Measurements from ENCODE around the gene HIVEP3. TPM values are rescaled to one million over a fixed set of nuclear protein-coding genes. Genes with fewer than 3 reads are reported as not detected.

Gene HIVEP3
- total RNA-seq, 2 donors from 2014 or later, result 0.13 to 0.99 TPM

GRCh38 chr1:41463516-41463915 lies 455.2 kb downstream of the HIVEP3 start:
- Histone ChIP-seq H3K9ac (ENCODE audit: extremely low read depth, low read length, poor library complexity, severe bottlenecking) (no peak overlapping the region), H3K4me3 (ENCODE audit: low read length) (no peak overlapping the region), H3K27ac (ENCODE audit: low read depth, low read length) (no peak overlapping the region), H3K9me3 (ENCODE audit: control insufficient read depth, low read length) (no peaks in the 10 kb centered on the region), H3K4me1 (ENCODE audit: control insufficient read depth, insufficient read depth, low read length) (peaks cover 3% of the 10 kb centered on the region), H3K27me3 (ENCODE audit: control insufficient read depth, insufficient read depth, low read length, poor library complexity, severe bottlenecking) (no peaks in the 10 kb centered on the region), H3K36me3 (ENCODE audit: control insufficient read depth, insufficient read depth, low read length) (no peaks in the 10 kb centered on the region)
- Mint-ChIP-seq H3K9me3 (no peaks in the 10 kb centered on the region), H3K4me1 (no peaks in the 10 kb centered on the region), H3K27ac (no peak overlapping the region), H3K27me3 (ENCODE audit: insufficient read depth) (peaks cover 1% of the 10 kb centered on the region), H3K4me3 (no peak overlapping the region), H3K36me3 (ENCODE audit: low read depth) (no peaks in the 10 kb centered on the region)
- no peak for DNase-seq
- TF ChIP-seq, protein P1, sequence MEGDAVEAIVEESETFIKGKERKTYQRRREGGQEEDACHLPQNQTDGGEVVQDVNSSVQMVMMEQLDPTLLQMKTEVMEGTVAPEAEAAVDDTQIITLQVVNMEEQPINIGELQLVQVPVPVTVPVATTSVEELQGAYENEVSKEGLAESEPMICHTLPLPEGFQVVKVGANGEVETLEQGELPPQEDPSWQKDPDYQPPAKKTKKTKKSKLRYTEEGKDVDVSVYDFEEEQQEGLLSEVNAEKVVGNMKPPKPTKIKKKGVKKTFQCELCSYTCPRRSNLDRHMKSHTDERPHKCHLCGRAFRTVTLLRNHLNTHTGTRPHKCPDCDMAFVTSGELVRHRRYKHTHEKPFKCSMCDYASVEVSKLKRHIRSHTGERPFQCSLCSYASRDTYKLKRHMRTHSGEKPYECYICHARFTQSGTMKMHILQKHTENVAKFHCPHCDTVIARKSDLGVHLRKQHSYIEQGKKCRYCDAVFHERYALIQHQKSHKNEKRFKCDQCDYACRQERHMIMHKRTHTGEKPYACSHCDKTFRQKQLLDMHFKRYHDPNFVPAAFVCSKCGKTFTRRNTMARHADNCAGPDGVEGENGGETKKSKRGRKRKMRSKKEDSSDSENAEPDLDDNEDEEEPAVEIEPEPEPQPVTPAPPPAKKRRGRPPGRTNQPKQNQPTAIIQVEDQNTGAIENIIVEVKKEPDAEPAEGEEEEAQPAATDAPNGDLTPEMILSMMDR (conservative IDR thresholded peaks at IDR 0.05), result no peak
- WGBS, 2 experiments (ENCODE audit: insufficient coverage in 1 of 2, insufficient read length in 1 of 2), result 93 to 100% methylated on average over 1 to 2 of the region's 2 CpGs

- Histone ChIP-seq H3K27ac (ENCODE audit: low read depth, low read length) (no peak overlapping the region), H3K9ac (ENCODE audit: extremely low read depth, low read length, poor library complexity, severe bottlenecking) (no peak overlapping the region), H3K9me3 (ENCODE audit: control insufficient read depth, low read length) (no peaks in the 10 kb centered on the region), H3K36me3 (ENCODE audit: control insufficient read depth, insufficient read depth, low read length) (no peaks in the 10 kb centered on the region), H3K4me3 (ENCODE audit: low read length) (no peak overlapping the region), H3K27me3 (ENCODE audit: control insufficient read depth, insufficient read depth, low read length, poor library complexity, severe bottlenecking) (no peaks in the 10 kb centered on the region), H3K4me1 (ENCODE audit: control insufficient read depth, insufficient read depth, low read length) (peaks cover under 1% of the 10 kb centered on the region)
- Mint-ChIP-seq H3K4me3 (no peak overlapping the region), H3K9me3 (no peaks in the 10 kb centered on the region), H3K27me3 (ENCODE audit: insufficient read depth) (peaks cover 1% of the 10 kb centered on the region), H3K36me3 (ENCODE audit: low read depth) (no peaks in the 10 kb centered on the region), H3K27ac (no peak overlapping the region), H3K4me1 (no peaks in the 10 kb centered on the region)
- TF ChIP-seq, protein P1 (conservative IDR thresholded peaks at IDR 0.05), result no peak
- DNase-seq, result no peak
- WGBS, 2 experiments (ENCODE audit: insufficient coverage in 1 of 2, insufficient read length in 1 of 2), result 88 to 93% methylated on average over 2 of the region's 2 CpGs
Observed at GRCh38 chr1:41462680-41463004, 456.1 kb downstream of the HIVEP3 start.

- Mint-ChIP-seq H3K27ac (no peak overlapping the region), H3K27me3 (ENCODE audit: insufficient read depth) (peaks cover 1% of the 10 kb centered on the region), H3K4me3 (no peak overlapping the region), H3K36me3 (ENCODE audit: low read depth) (no peaks in the 10 kb centered on the region), H3K9me3 (no peaks in the 10 kb centered on the region), H3K4me1 (no peaks in the 10 kb centered on the region)
- Histone ChIP-seq H3K9ac (ENCODE audit: extremely low read depth, low read length, poor library complexity, severe bottlenecking) (no peak overlapping the region), H3K27me3 (ENCODE audit: control insufficient read depth, insufficient read depth, low read length, poor library complexity, severe bottlenecking) (no peaks in the 10 kb centered on the region), H3K27ac (ENCODE audit: low read depth, low read length) (no peak overlapping the region), H3K9me3 (ENCODE audit: control insufficient read depth, low read length) (no peaks in the 10 kb centered on the region), H3K4me1 (ENCODE audit: control insufficient read depth, insufficient read depth, low read length) (no peaks in the 10 kb centered on the region), H3K36me3 (ENCODE audit: control insufficient read depth, insufficient read depth, low read length) (no peaks in the 10 kb centered on the region), H3K4me3 (ENCODE audit: low read length) (no peak overlapping the region)
- 85 to 89% methylated on average over 2 to 4 of the region's 4 CpGs for WGBS, 2 experiments (ENCODE audit: insufficient coverage in 1 of 2, insufficient read length in 1 of 2)
- DNase-seq, result no peak
- TF ChIP-seq, protein P1 (conservative IDR thresholded peaks at IDR 0.05), result no peak
Observed at GRCh38 chr1:41461790-41462679, 456.7 kb downstream of the HIVEP3 start.
